HuH-7.5 (cell line): ENCODE data around the gene GCNT2.
"Not testable (repeated sequence)": the region's sequence is repeated elsewhere in the genome, so short reads cannot be mapped to it uniquely, and the experiment has no call there.

Experiments used
- DNase-seq: peaks from one replicate; pipeline ENCODE4 v3.0.0; 2011; ENCODE audit warnings: low spot score

The GCNT2 gene

GRCh38 chr6:10660431-10661191 is 139.5 kb downstream of the GCNT2 start:
- DNase-seq = not testable (repeated sequence)

DNA sequence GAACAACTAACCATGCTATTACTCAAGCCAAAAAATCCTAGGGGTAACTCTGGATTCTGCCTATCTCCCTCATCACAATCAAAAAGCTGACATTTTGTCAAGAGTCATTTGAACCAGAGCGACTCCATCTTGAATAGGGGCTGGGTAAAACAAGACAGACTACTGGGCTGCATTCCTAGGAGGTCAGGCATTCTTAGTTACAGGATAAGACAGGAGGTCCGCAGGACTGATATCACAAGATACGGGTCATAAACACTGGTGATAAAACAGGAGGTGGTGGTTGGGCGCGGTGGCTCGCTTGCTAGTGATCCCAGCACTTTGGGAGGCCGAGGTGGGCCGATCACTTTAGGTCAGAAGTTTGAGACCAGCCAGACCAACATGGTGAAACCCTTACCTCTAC is 141.1 kb downstream of the GCNT2 start:
- no peak for DNase-seq

- DNase-seq = no peak
Observed at GRCh38 chr6:10662742-10663141, 141.6 kb downstream of the GCNT2 start.

DNA sequence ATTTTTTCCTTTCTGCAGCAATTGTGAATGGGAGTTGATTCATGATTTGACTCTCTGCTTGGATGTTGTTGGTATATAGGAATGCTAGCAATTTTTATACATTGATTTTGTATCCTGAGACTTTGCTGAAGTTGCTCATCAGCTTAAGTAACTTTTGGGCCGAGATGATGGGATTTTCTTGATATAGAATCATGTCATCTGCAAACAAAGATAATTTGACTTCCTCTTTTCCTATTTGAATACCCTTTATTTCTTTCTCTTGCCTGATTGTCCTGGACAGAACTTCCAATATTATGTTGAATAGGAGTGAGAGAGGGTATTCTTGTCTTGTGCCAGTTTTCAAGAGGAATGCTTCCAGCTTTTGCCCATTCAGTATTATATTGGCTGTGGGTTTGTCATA is 144.4 kb downstream of the GCNT2 start:
- not testable (repeated sequence) for DNase-seq

GRCh38 chr6:10668126-10668917 is 147.2 kb downstream of the GCNT2 start:
- no peak for DNase-seq

DNA sequence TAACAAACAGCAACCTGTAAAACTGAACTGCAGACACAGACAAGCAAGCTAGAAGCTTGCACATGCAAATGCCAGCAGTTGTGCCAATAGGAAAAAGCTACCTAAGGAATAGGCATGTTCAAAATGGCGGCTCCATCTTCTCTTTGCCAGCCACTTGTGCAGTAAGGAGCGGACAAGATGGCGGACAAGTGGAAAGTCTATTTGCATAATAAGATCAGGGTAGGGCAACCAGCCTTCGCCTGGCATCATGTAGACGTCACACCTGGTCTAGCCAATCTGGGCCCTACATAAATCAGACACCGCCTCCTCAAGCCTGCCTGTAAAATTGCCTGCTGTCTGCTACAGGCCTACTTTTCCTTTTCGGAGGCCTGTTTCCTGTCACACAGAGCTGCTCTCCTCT is 155.3 kb downstream of the GCNT2 start:
- DNase-seq = no peak

GRCh38 chr6:10678456-10678855 is 157.3 kb downstream of the GCNT2 start:
- no peak for DNase-seq
